NB4 (cell line): ENCODE measurements around the gene PAX2.

ENCODE experiments used
- CTCF ChIP-seq: IDR thresholded peaks from one replicate; pipeline ENCODE4 v1.5.1; 2012; ENCODE audit warnings: low read depth, low read length
- MYC ChIP-seq: IDR thresholded peaks from 2 replicates; pipeline ENCODE4 v1.6.1; 2011; ENCODE audit warnings: low read depth, low read length
- POLR2A ChIP-seq: IDR thresholded peaks from 2 replicates; pipeline ENCODE4 v1.6.1; 2011; ENCODE audit warnings: mild to moderate bottlenecking; ENCODE audit not compliant: insufficient read length; ENCODE audit errors: extremely low read depth

DNA sequence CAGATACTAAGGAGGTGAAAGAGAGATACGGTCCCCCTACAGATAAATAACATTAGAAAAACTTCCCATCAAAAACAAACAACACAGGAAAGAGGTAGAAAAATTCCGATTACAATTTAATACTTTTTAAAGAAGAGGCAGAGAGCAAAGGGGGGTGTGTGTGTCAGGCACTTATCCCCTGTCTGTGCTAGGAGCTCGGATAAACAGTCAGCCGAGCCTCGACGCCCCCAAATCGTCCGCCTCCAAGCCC lies 3.6 kb downstream of the PAX2 start:
- no peak for TF ChIP-seq CTCF
- TF ChIP-seq MYC = no peak
- no peak for TF ChIP-seq POLR2A
